HUES64 (cell line): ENCODE measurements around the gene IL17RC.
A peak's percentile ranks its signal among the peaks of the same experiment; 100 is the strongest.
"Not testable (repeated sequence)": the region's sequence is repeated elsewhere in the genome, so short reads cannot be mapped to it uniquely, and the experiment has no call there.

ENCODE experiments used
- H3K27ac ChIP-seq: 2 replicates; pipeline ENCODE4 v1.7.0; 2013; ENCODE audit warnings: low read depth, low read length, inconsistent platforms
- H3K27me3 ChIP-seq: 2 replicates; pipeline ENCODE4 v1.6.1; 2013; ENCODE audit warnings: mild to moderate bottlenecking, low read length; ENCODE audit not compliant: insufficient read depth
- H3K36me3 ChIP-seq: 2 replicates; pipeline ENCODE4 v1.6.1; 2013; ENCODE audit warnings: mild to moderate bottlenecking, low read length; ENCODE audit not compliant: insufficient read depth
- H3K4me1 ChIP-seq: 2 replicates; pipeline ENCODE4 v1.6.1; 2013; ENCODE audit warnings: mild to moderate bottlenecking, low read length, moderate library complexity; ENCODE audit not compliant: insufficient read depth
- H3K4me3 ChIP-seq: 2 replicates; pipeline ENCODE4 v1.5.1; 2013; ENCODE audit warnings: mild to moderate bottlenecking, low read length, moderate library complexity
- H3K9ac ChIP-seq: 2 replicates; pipeline ENCODE4 v1.6.1; 2013; ENCODE audit warnings: mild to moderate bottlenecking, low read depth, low read length
- H3K9me3 ChIP-seq: 2 replicates; pipeline ENCODE4 v1.6.1; 2013; ENCODE audit warnings: low read depth, low read length; ENCODE audit not compliant: insufficient read depth
- WGBS: fragments of 150-250, 120-280 bp; methylation state at CpG from one replicate; pipeline ENCODE4 v1.1.7; 2013; ENCODE audit warnings: missing lambda C conversion rate; 5-methylcytosine and 5-hydroxymethylcytosine counted together

IL17RC gene

GRCh38 chr3:9883706-9884554 is 33.0 kb upstream of the IL17RC start:
- Histone ChIP-seq H3K9me3 (no peaks in the 10 kb centered on the region), H3K27me3 (no peaks in the 10 kb centered on the region), H3K4me3 (no peak overlapping the region), H3K9ac (no peak overlapping the region), H3K4me1 (no peaks in the 10 kb centered on the region), H3K27ac (no peak overlapping the region), H3K36me3 (no peaks in the 10 kb centered on the region)
- WGBS = 86% methylated on average over 7 of the region's 7 CpGs

- Histone ChIP-seq H3K4me3 (no peak overlapping the region), H3K4me1 (no peaks in the 10 kb centered on the region), H3K27ac (no peak overlapping the region), H3K9ac (no peak overlapping the region), H3K36me3 (no peaks in the 10 kb centered on the region), H3K27me3 (no peaks in the 10 kb centered on the region), H3K9me3 (no peaks in the 10 kb centered on the region)
- WGBS = 87% methylated on average over 11 of the region's 11 CpGs
Observed at GRCh38 chr3:9884555-9885165, 32.2 kb upstream of the IL17RC start.

- Histone ChIP-seq H3K4me3 (no peak overlapping the region), H3K27ac (no peak overlapping the region)
Observed at GRCh38 chr3:9886328-9886727, 30.6 kb upstream of the IL17RC start.

GRCh38 chr3:9887480-9887879 is 29.4 kb upstream of the IL17RC start:
- 90% methylated on average over 5 of the region's 5 CpGs for WGBS
- Histone ChIP-seq H3K4me1 (no peaks in the 10 kb centered on the region), H3K9me3 (no peaks in the 10 kb centered on the region), H3K4me3 (no peak overlapping the region), H3K36me3 (peaks cover 3% of the 10 kb centered on the region), H3K27ac (no peak overlapping the region), H3K27me3 (no peaks in the 10 kb centered on the region), H3K9ac (no peak overlapping the region)

More at GRCh38 chr3:9886328-9886727, 30.6 kb upstream of the IL17RC start:
- H3K9me3 ChIP-seq = no peaks in the 10 kb centered on the region
- H3K36me3 ChIP-seq = no peaks in the 10 kb centered on the region
- no peak overlapping the region for H3K9ac ChIP-seq
- H3K27me3 ChIP-seq = no peaks in the 10 kb centered on the region
- H3K4me1 ChIP-seq = no peaks in the 10 kb centered on the region

- H3K27ac ChIP-seq = no peak overlapping the region
- peaks cover 13% of the 10 kb centered on the region for H3K36me3 ChIP-seq
- H3K4me3 ChIP-seq = no peak overlapping the region
- no peak overlapping the region for H3K9ac ChIP-seq
- H3K27me3 ChIP-seq = no peaks in the 10 kb centered on the region
- no peaks in the 10 kb centered on the region for H3K4me1 ChIP-seq
- 91% methylated on average over 3 of the region's 3 CpGs for WGBS
- H3K9me3 ChIP-seq = no peaks in the 10 kb centered on the region
Observed at GRCh38 chr3:9888540-9888939, 28.4 kb upstream of the IL17RC start.

- no peaks in the 10 kb centered on the region for H3K27me3 ChIP-seq
- no peak overlapping the region for H3K4me3 ChIP-seq
- WGBS = 86% methylated on average over 3 of the region's 5 CpGs
- H3K4me1 ChIP-seq = no peaks in the 10 kb centered on the region
- no peaks in the 10 kb centered on the region for H3K9me3 ChIP-seq
- peaks cover 21% of the 10 kb centered on the region for H3K36me3 ChIP-seq
- no peak overlapping the region for H3K9ac ChIP-seq
- H3K27ac ChIP-seq = no peak overlapping the region
Observed at GRCh38 chr3:9889405-9889804, 27.5 kb upstream of the IL17RC start.

- H3K9me3 ChIP-seq = no peaks in the 10 kb centered on the region
- H3K9ac ChIP-seq = peak within 1 kb of the TSS; percentile 93
- no peaks in the 10 kb centered on the region for H3K27me3 ChIP-seq
- H3K36me3 ChIP-seq = peaks cover 24% of the 10 kb centered on the region
- H3K4me1 ChIP-seq = no peaks in the 10 kb centered on the region
- WGBS = 2% methylated on average over 62 of the region's 62 CpGs
- peak within 1 kb of the TSS; percentile 86 for H3K4me3 ChIP-seq
- H3K27ac ChIP-seq = peak within 1 kb of the TSS; percentile 86
Observed at GRCh38 chr3:9890249-9891071, 26.4 kb upstream of the IL17RC start, which contains the start of gene JAGN1. Gene JAGN1 (plus strand): TSS chr3:9890610. CDS start chr3:9890723, 113 bp downstream.

- Histone ChIP-seq H3K4me3 (peak overlapping the region; percentile 86), H3K9me3 (no peaks in the 10 kb centered on the region), H3K36me3 (peaks cover 24% of the 10 kb centered on the region), H3K27me3 (no peaks in the 10 kb centered on the region), H3K9ac (peak overlapping the region; percentile 93), H3K27ac (peak overlapping the region; percentile 86), H3K4me1 (no peaks in the 10 kb centered on the region)
- 11% methylated on average over 11 of the region's 12 CpGs for WGBS
Observed at GRCh38 chr3:9891072-9891622, 25.8 kb upstream of the IL17RC start.

GRCh38 chr3:9893739-9894138 is 23.2 kb upstream of the IL17RC start:
- Histone ChIP-seq H3K4me3 (no peak overlapping the region), H3K9me3 (no peaks in the 10 kb centered on the region), H3K27me3 (no peaks in the 10 kb centered on the region), H3K4me1 (no peaks in the 10 kb centered on the region), H3K27ac (no peak overlapping the region), H3K36me3 (peaks cover 24% of the 10 kb centered on the region), H3K9ac (no peak overlapping the region)
- 94% methylated on average over 1 of the region's 1 CpG for WGBS

GRCh38 chr3:9895715-9896114 is 21.2 kb upstream of the IL17RC start:
- not testable (repeated sequence) for H3K27me3 ChIP-seq, H3K4me1 ChIP-seq, H3K9ac ChIP-seq, H3K9me3 ChIP-seq, H3K27ac ChIP-seq, H3K4me3 ChIP-seq
- H3K36me3 ChIP-seq = peaks cover 24% of the 10 kb centered on the region
- 93% methylated on average over 3 of the region's 3 CpGs for WGBS
